VCaP (cell line): ENCODE results near the gene FAM168A.

ENCODE experiments used
- H3K27ac ChIP-seq: fragments of 450-650 bp; 2 replicates; pipeline ENCODE4 v1.5.1; 2017
- TF ChIP-seq, protein P1 (sequence below): fragments of 450-650 bp; conservative IDR thresholded peaks from 2 replicates; pipeline ENCODE4 v1.5.1; 2017; ENCODE audit warnings: mild to moderate bottlenecking, moderate library complexity

FAM168A gene

DNA sequence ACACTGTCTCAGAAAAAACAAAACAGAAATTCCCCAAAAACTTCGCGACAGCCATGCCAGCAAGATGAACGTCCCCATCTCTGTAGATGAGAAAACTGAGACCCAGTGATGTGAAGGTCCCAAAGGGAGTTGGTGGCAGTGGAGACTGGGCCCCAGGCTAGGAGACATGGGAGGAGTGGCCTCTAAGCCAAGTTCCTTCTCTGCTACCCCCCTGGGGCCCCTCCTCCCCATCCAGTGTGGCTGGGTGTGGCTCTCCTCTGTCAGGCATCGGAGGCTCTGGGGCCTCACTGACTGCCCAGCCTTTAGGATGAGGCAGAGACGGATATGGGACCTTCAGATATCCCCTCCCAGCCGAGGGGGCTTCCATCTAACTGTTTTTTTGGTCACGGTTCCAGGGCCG is 211.9 kb downstream of the FAM168A start:
- TF ChIP-seq, protein P1, sequence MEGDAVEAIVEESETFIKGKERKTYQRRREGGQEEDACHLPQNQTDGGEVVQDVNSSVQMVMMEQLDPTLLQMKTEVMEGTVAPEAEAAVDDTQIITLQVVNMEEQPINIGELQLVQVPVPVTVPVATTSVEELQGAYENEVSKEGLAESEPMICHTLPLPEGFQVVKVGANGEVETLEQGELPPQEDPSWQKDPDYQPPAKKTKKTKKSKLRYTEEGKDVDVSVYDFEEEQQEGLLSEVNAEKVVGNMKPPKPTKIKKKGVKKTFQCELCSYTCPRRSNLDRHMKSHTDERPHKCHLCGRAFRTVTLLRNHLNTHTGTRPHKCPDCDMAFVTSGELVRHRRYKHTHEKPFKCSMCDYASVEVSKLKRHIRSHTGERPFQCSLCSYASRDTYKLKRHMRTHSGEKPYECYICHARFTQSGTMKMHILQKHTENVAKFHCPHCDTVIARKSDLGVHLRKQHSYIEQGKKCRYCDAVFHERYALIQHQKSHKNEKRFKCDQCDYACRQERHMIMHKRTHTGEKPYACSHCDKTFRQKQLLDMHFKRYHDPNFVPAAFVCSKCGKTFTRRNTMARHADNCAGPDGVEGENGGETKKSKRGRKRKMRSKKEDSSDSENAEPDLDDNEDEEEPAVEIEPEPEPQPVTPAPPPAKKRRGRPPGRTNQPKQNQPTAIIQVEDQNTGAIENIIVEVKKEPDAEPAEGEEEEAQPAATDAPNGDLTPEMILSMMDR, result no peak
- no peak overlapping the region for H3K27ac ChIP-seq

DNA sequence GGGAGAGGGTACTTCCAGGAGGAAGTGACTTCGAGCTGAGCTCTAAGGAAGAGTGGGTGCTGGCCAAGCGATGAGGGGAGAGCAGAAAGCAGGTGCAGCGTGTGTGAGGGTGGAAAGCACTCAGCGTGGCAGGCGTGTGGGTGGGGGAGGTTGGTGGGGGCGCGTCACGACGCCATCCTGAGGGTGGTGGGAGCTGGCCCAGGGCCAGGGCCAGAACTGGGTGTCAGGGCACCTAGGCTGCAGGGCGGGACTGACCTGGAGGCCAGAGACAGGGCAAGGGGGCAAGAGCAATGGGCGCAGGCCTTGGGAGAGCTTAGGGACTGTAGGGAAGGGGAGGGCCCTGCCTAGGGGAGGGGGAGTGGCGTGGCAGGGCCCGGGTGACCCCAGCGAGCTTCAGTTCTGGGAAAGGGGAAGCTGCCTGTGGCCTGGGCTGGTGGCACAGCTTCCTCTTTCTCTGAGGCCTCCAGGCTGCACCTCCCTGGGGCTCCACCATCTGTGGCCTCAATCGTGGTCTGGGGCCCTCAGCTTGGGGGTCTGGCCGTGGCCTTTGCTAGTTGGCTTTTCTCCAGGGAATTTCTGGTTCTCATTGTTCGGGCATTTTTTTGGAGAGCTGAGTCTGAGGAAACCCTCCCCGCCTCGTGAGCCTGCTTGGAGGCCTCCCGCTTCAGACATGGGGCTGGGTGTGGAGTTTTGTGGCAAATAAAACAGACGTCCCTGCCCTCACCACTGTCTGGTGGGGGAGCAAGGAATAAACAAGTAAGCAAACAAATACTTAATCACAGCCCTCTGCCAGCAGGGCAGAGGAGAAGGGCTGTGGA is 212.8 kb downstream of the FAM168A start:
- no peak overlapping the region for H3K27ac ChIP-seq
- TF ChIP-seq, protein P1, result no peak

DNA sequence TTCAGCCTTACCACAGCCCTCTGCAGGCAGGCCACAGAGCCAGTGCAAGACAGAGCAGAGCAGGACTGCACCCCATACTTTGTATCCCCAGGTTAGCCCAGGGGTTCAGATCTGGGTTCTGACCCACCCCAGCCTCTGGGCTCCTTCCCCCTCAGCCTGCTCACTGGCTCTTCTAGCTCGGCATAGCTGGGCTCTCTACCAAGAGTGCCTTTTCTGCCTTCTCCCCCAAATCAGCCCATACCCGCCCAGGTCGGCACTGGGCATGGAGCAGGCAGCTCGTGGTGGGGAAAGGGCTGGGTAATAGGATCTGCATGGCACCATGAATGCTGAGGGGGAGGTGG is 213.4 kb downstream of the FAM168A start:
- H3K27ac ChIP-seq, result no peak overlapping the region
- TF ChIP-seq, protein P1, result no peak

DNA sequence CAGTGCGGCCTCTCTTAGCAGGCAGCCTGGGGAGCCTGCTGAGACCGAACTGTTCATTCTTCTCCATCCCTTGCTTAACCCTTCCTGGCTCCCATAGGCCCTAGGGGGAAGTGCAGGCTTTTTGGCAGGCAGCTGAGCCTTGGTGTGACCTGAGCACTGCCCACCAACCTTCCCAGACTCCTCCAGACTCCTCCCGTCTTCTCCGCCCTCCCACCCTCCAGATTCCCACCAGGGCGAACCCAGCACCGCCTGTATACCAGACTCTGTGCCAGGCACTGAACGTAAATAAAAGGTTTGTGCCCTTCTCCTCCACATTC is 213.8 kb downstream of the FAM168A start:
- H3K27ac ChIP-seq, result no peak overlapping the region
- TF ChIP-seq, protein P1, result no peak

DNA sequence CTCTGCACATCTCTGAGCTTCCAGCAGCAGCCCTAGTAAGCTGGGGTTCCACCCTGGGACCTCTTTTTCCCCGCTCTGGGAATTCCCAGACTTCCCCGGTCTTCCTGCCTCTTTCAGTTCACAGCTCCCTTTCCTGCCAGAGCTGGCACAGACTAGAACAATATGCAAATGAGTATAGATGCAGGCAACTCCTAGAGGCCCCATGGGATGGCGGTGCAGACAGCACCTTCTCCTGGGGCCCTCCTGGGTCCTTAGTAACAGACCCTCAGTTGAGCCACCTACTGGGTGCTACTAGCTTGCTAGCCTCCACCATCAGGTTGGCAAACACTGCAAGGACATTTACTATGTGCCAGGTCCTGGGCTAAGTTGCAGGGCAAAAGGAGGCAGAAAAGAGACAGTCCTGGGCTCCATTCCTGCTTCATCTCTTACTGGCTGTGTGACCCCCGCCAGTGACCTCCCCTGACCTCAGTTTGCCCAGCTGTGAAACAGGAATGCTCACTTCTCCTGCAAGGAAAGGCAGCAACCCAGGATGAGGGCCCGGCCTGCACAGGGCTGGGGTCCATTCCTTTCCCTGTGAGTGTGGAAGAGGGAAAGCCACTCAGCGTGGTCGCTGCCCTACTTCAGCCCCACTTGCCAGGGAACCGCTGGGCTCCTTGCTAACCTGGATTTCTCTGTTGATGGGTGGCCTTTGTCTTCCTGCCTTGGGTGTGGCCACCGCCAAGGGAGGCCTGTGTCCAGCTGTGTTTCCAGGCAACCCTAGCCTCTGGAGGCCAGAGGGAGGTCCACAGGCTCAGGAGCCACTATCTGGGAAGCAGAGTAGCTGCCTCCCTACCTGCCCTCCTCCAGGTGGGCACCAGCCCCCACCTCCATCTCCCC is 214.4 kb downstream of the FAM168A start:
- no peak overlapping the region for H3K27ac ChIP-seq
- TF ChIP-seq, protein P1, result no peak

DNA sequence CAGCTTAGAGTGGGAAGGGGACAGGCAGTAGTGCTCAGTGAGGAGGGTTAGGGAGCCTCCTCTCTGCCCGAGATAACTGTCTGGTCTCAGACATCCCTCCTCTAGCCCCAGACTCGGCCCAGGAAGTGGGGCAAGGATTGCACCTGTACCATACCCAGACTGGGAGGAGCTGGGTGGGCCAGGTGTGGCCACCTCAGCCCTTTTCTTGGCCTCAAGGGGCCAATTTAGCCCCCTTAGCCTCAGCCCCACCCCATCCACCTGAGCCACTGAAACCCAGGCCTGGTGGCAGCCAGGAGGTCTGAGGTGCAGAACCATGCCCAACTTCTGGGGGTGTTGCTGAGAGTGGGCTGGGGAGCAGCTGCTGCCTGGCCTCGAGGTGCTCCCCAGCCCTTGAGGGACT is 215.2 kb downstream of the FAM168A start:
- H3K27ac ChIP-seq, result no peak overlapping the region
- TF ChIP-seq, protein P1, result no peak

DNA sequence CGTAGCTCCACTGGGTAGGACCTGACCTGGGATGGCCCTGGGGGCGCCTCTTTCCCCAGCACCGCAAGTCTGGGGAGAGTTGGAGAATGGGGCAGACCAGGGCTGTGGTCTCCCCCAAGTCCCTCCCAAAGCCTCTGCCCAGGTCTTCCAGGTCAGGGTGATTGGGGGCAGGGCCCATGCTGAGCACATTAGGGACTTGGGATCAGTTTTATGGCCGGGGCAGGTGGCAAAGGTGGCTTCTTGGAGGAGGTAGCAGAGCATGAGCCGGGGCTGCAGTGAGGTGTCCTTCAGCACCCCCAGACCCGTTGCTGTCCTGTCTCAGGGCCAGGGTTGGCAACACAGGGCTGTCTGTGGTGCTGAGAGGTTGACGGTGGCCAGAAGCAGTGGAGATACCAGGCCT is 215.7 kb downstream of the FAM168A start:
- H3K27ac ChIP-seq, result no peak overlapping the region

More for the DNA sequence above, 215.7 kb downstream of the FAM168A start:
- TF ChIP-seq, protein P1, result no peak
